A172 (cell line): ENCODE results near the gene MYPOP. TPM values are rescaled to one million over a fixed set of nuclear protein-coding genes. Genes with fewer than 3 reads are reported as not detected.

ENCODE experiments used
- DNase-seq: peaks from one replicate; pipeline ENCODE4 v3.0.0-alpha.2; 2015; ENCODE audit warnings: low spot score
- total RNA-seq: library from RNA; depleted of rRNA; stranded (reverse); fragments of >200 nt; shearing (Covaris generic); gene quantifications from 2 replicates; pipeline ENCODE4 v1.2.3, GENCODE V29; 2014; rRNA removed

Gene MYPOP
- total RNA-seq, 1 experiment from 2014 or later, result 0.48 TPM

- DNase-seq, result no peak
These were observed 39.0 kb downstream of the MYPOP start for GRCh38 chr19:45863335-45863839.

GRCh38 chr19:45862564-45863334, 39.7 kb downstream of the MYPOP start, which contains the start of gene SYMPK:
SYMPK (minus strand) TSS chr19:45863147; CDS start chr19:45854495, 8,652 bp downstream.
- DNase-seq, result peak; percentile 91

GRCh38 chr19:45862271-45862563, 40.2 kb downstream of the MYPOP start:
- DNase-seq, result no peak

- DNase-seq, result no peak
These were observed 41.8 kb downstream of the MYPOP start for GRCh38 chr19:45860359-45861259.

GRCh38 chr19:45854167-45854778, 48.1 kb downstream of the MYPOP start:
- DNase-seq, result no peak

GRCh38 chr19:45852983-45853382, 49.4 kb downstream of the MYPOP start:
- DNase-seq, result no peak

- no peak for DNase-seq
These were observed 50.2 kb downstream of the MYPOP start for GRCh38 chr19:45852145-45852750.

- no peak for DNase-seq
These were observed 53.5 kb downstream of the MYPOP start for GRCh38 chr19:45848922-45849321.

- no peak for DNase-seq
These were observed 54.8 kb downstream of the MYPOP start for GRCh38 chr19:45847663-45848062.

- DNase-seq, result no peak
These were observed 60.2 kb downstream of the MYPOP start for GRCh38 chr19:45842198-45842597.

Other genes with a start within 250 kb of the MYPOP start
- 0.10 and 0.72 TPM in 2 replicates for gene GIPR, start 234.4 kb downstream of the MYPOP start, total RNA-seq
- 260 and 319 TPM in 2 replicates for gene SNRPD2, start 210.7 kb downstream of the MYPOP start, total RNA-seq
- 5.1 and 8.2 TPM in 2 replicates for gene QPCTL, start 209.9 kb downstream of the MYPOP start, total RNA-seq
- gene FBXO46, start 171.7 kb downstream of the MYPOP start, total RNA-seq, result 2.4 and 3.0 TPM in 2 replicates
- gene MEIOSIN, start 169.2 kb downstream of the MYPOP start, total RNA-seq, result not detected in 2 replicates
- gene SIX5, start 133.4 kb downstream of the MYPOP start, total RNA-seq, result 9.5 and 14.5 TPM in 2 replicates
- 25.1 and 30.5 TPM in 2 replicates for gene DMPK, start 120.1 kb downstream of the MYPOP start, total RNA-seq
- 14.8 and 27.0 TPM in 2 replicates for gene DMWD, start 109.8 kb downstream of the MYPOP start, total RNA-seq
- not detected in 2 replicates for gene RSPH6A, start 87.3 kb downstream of the MYPOP start, total RNA-seq
- 18.6 and 25.5 TPM in 2 replicates for gene SYMPK, start 39.5 kb downstream of the MYPOP start, total RNA-seq
- not detected in 2 replicates for gene FOXA3, start 38.3 kb downstream of the MYPOP start, total RNA-seq
- 16.2 and 24.6 TPM in 2 replicates for gene IRF2BP1, start 16.5 kb downstream of the MYPOP start, total RNA-seq
- not detected in 2 replicates for gene NANOS2, start 12.2 kb upstream of the MYPOP start, total RNA-seq
- 0.17 and 0.53 TPM in 2 replicates for gene NOVA2, start 71.3 kb upstream of the MYPOP start, total RNA-seq
- gene CCDC61, start 92.9 kb upstream of the MYPOP start, total RNA-seq, result 2.4 and 3.1 TPM in 2 replicates
- not detected in 2 replicates for gene PGLYRP1, start 120.4 kb upstream of the MYPOP start, total RNA-seq
- gene IGFL4, start 138.4 kb upstream of the MYPOP start, total RNA-seq, result not detected in 2 replicates
- gene IGFL3, start 222.1 kb upstream of the MYPOP start, total RNA-seq, result 0.53 TPM in 1 of 2 replicates, not detected in the other
- not detected in 2 replicates for gene IGFL2, start 245.6 kb upstream of the MYPOP start, total RNA-seq